Smooth muscle cell (in vitro differentiated cells): ENCODE data around the gene ZNF354B. TPM values are rescaled to one million over a fixed set of nuclear protein-coding genes. Genes with fewer than 3 reads are reported as not detected.
A peak's percentile ranks its signal among the peaks of the same experiment; 100 is the strongest.
"Not testable (repeated sequence)": the region's sequence is repeated elsewhere in the genome, so short reads cannot be mapped to it uniquely, and the experiment has no call there.

Experiments used
- DNase-seq: peaks from one replicate; lab custom pipeline; 2025; ENCODE audit not compliant: unreplicated experiment; lab: John Stamatoyannopoulos, UW
- H2AFZ ChIP-seq: fragments of 200-600 bp; sonication (generic); 2 replicates; pipeline ENCODE4 v1.6.0; 2016; ENCODE audit warnings: antibody characterized with exemption, low read depth, mild to moderate bottlenecking
- H3F3A ChIP-seq: fragments of 200-600 bp; sonication (generic); 2 replicates; pipeline ENCODE4 v1.6.0; 2017; ENCODE audit warnings: antibody characterized with exemption, low read depth
- H3K27ac ChIP-seq: fragments of 200-600 bp; sonication (generic); 2 replicates; pipeline ENCODE4 v1.5.1; 2016; ENCODE audit warnings: low read depth, mild to moderate bottlenecking
- H3K27me3 ChIP-seq: fragments of 200-600 bp; sonication (generic); 2 replicates; pipeline ENCODE4 v1.6.1; 2016; ENCODE audit warnings: low read depth, mild to moderate bottlenecking
- H3K36me3 ChIP-seq: fragments of 200-600 bp; sonication (generic); 2 replicates; pipeline ENCODE4 v1.5.1; 2016; ENCODE audit warnings: low read depth
- H3K4me1 ChIP-seq: fragments of 200-600 bp; sonication (generic); 2 replicates; pipeline ENCODE4 v1.5.1; 2016; ENCODE audit warnings: low read depth
- H3K4me2 ChIP-seq: fragments of 200-600 bp; sonication (generic); 2 replicates; pipeline ENCODE4 v1.6.0; 2016; ENCODE audit warnings: mild to moderate bottlenecking
- H3K4me3 ChIP-seq: fragments of 200-600 bp; sonication (generic); 2 replicates; pipeline ENCODE4 v1.5.1; 2016; ENCODE audit warnings: mild to moderate bottlenecking
- H3K79me2 ChIP-seq: fragments of 200-600 bp; sonication (generic); 2 replicates; pipeline ENCODE4 v1.6.0; 2016; ENCODE audit warnings: low read depth, mild to moderate bottlenecking
- H3K9ac ChIP-seq: fragments of 200-600 bp; sonication (generic); 2 replicates; pipeline ENCODE4 v1.6.0; 2016; ENCODE audit warnings: low read depth
- H3K9me3 ChIP-seq: fragments of 200-600 bp; sonication (generic); replicated peaks from 2 replicates; pipeline ENCODE4 v1.5.1; 2016; ENCODE audit warnings: low read depth
- H4K20me1 ChIP-seq: fragments of 200-600 bp; sonication (generic); 2 replicates; pipeline ENCODE4 v1.6.0; 2016; ENCODE audit warnings: low read depth
- WGBS: methylation state at CpG from one replicate; pipeline ENCODE4 v1.1.7; 2016; ENCODE audit warnings: low lambda C conversion rate; 5-methylcytosine and 5-hydroxymethylcytosine counted together
- polyA plus RNA-seq: library from polyadenylated mRNA; unstranded; fragments of >200 nt; fragmentation: Nextera tagmentation; extraction: Ambion mirVana; gene quantifications from 2 replicates; pipeline ENCODE4 v1.2.1, GENCODE V29; 2016
- total RNA-seq: library from RNA; depleted of rRNA; stranded (reverse); fragments of >200 nt; gene quantifications from 2 replicates; pipeline ENCODE4 v1.2.3, GENCODE V29; 2014
- TF ChIP-seq, protein P1 (sequence below): fragments of 200-600 bp; sonication (generic); IDR thresholded peaks from 2 replicates; pipeline ENCODE4 v1.5.1; 2017; ENCODE audit warnings: borderline replicate concordance, mild to moderate bottlenecking, antibody characterized with exemption; ENCODE audit not compliant: insufficient read depth, poor library complexity, severe bottlenecking

ZNF354B gene
- total and polyA plus RNA-seq, 2 experiments from 2014 or later = 2.2 to 10.9 TPM

DNA sequence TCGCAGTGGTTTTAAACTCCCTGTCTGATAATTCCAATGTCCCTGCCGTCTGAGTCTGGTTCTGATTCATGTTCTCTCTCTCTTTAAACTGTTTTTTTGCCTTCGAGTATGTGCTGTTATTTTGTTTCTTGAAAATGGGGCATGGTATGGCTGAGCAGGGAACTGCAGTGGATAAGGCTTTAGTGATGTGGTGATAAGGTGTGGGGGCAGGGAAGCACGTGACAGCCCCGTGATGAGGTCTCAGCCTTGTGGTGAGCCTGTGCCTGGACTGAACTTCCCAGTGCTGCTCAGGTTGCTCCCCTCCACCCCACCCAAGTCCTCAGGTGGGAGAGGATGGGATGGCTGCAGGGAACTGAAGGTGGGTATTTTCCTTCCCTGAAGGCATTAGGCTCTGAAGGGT lies 5.5 kb upstream of the ZNF354B start:
- no peaks in the 10 kb centered on the region for H3K27me3 ChIP-seq
- TF ChIP-seq, protein P1, sequence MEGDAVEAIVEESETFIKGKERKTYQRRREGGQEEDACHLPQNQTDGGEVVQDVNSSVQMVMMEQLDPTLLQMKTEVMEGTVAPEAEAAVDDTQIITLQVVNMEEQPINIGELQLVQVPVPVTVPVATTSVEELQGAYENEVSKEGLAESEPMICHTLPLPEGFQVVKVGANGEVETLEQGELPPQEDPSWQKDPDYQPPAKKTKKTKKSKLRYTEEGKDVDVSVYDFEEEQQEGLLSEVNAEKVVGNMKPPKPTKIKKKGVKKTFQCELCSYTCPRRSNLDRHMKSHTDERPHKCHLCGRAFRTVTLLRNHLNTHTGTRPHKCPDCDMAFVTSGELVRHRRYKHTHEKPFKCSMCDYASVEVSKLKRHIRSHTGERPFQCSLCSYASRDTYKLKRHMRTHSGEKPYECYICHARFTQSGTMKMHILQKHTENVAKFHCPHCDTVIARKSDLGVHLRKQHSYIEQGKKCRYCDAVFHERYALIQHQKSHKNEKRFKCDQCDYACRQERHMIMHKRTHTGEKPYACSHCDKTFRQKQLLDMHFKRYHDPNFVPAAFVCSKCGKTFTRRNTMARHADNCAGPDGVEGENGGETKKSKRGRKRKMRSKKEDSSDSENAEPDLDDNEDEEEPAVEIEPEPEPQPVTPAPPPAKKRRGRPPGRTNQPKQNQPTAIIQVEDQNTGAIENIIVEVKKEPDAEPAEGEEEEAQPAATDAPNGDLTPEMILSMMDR = no peak
- no peaks in the 10 kb centered on the region for H4K20me1 ChIP-seq
- no peak overlapping the region for H3K27ac ChIP-seq
- H3K79me2 ChIP-seq = no peaks in the 10 kb centered on the region
- no peak overlapping the region for H3K9ac ChIP-seq
- no peaks in the 10 kb centered on the region for H3K36me3 ChIP-seq
- WGBS = 55% methylated on average over 5 of the region's 5 CpGs
- DNase-seq = no peak
- H3F3A ChIP-seq = no peaks in the 10 kb centered on the region
- no peak overlapping the region for H3K4me2 ChIP-seq
- no peaks in the 10 kb centered on the region for H3K9me3 ChIP-seq
- H3K4me1 ChIP-seq = no peaks in the 10 kb centered on the region
- H2AFZ ChIP-seq = no peak overlapping the region
- no peak overlapping the region for H3K4me3 ChIP-seq

DNA sequence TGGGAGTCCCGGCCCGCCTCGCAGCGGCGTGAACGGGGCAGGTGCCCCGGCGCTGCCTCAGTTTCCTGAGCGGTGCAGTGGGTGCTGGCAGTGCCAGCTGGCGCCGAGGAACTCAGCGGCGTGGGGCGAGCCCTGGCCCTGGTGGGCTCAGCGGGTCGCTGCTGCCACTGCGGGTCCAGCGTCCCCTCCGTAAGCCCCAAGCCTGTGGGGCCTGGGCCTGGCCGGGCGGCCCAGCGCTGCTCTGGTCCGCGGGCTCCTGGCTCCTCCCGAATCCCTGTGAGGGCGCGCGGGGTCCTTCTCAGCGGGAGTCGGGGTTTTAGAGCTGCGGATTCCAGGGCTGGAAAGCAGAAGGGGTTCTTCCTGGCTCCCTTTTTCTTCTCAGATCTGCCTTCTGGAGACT lies 862 bp downstream of the ZNF354B start:
- not testable (repeated sequence) for H3F3A ChIP-seq, H4K20me1 ChIP-seq, DNase-seq, H3K27me3 ChIP-seq, H3K9me3 ChIP-seq, H3K4me1 ChIP-seq, H3K27ac ChIP-seq, H3K36me3 ChIP-seq, H2AFZ ChIP-seq
- peak overlapping the region; percentile 62 for H3K9ac ChIP-seq
- H3K4me2 ChIP-seq = peak overlapping the region; percentile 81
- no CpG with 5 or more reads among the region's 31 CpGs for WGBS
- H3K79me2 ChIP-seq = peaks cover 35% of the 10 kb centered on the region
- H3K4me3 ChIP-seq = peak overlapping the region; percentile 84

DNA sequence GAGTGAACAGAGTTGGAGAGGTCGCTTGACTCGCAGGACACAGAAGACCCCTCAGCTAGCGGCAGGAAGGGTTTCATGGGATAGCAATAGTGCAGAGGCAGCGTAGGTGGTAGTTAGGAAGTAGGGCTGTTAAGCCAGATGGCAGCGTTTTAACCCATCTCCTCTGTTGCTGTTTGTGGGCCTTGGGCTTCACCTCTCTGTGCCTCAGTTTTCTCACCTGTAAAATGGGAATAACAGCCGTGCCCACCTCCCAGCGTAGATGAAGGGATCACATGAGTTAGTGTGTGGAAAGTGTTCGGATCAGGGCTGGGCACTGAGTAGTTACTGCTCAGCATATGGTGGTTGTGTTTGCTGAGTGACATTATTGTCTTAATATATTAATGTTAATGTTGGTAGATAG lies 1.9 kb downstream of the ZNF354B start:
- WGBS = 98% methylated on average over 8 of the region's 8 CpGs
- Histone ChIP-seq H3K4me3 (no peak overlapping the region), H3K4me2 (peak overlapping the region; percentile 26), H4K20me1 (no peaks in the 10 kb centered on the region), H3F3A (no peaks in the 10 kb centered on the region), H3K36me3 (peaks cover 7% of the 10 kb centered on the region), H3K27ac (no peak overlapping the region), H3K27me3 (no peaks in the 10 kb centered on the region), H2AFZ (no peak overlapping the region), H3K79me2 (peaks cover 35% of the 10 kb centered on the region), H3K9me3 (no peaks in the 10 kb centered on the region), H3K4me1 (no peaks in the 10 kb centered on the region), H3K9ac (no peak overlapping the region)
- DNase-seq = no peak
- TF ChIP-seq, protein P1 = no peak

DNA sequence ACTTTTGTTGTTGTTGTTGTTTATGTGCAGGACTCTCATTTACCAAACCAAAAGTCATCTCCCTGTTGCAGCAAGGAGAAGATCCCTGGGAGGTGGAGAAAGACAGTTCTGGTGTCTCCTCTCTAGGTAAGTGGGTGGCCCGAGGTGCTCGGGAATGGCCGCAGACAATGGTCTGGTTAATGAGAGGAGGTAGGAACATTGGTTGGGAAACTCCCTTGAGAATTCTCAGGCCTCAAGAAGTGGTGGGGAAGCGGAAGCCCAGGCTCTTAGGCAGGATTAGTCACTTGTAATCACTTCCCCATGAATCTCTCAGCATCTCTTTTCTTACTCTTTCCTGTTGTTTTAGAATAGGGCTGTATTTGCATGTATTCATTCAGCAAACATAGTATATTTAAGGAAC lies 7.2 kb downstream of the ZNF354B start:
- no peaks in the 10 kb centered on the region for H3K27me3 ChIP-seq
- H3F3A ChIP-seq = no peaks in the 10 kb centered on the region
- 85% methylated on average over 4 of the region's 4 CpGs for WGBS
- H3K4me2 ChIP-seq = no peak overlapping the region
- no peaks in the 10 kb centered on the region for H3K9me3 ChIP-seq
- no peak overlapping the region for H2AFZ ChIP-seq
- no peak overlapping the region for H3K9ac ChIP-seq
- no peak overlapping the region for H3K4me3 ChIP-seq
- TF ChIP-seq, protein P1 = no peak
- no peaks in the 10 kb centered on the region for H4K20me1 ChIP-seq
- H3K4me1 ChIP-seq = no peaks in the 10 kb centered on the region
- peaks cover 15% of the 10 kb centered on the region for H3K36me3 ChIP-seq
- no peak overlapping the region for H3K27ac ChIP-seq
- DNase-seq = no peak
- H3K79me2 ChIP-seq = peaks cover 27% of the 10 kb centered on the region
